ENCODE measurements around the gene ORC4. TPM values are rescaled to one million over a fixed set of nuclear protein-coding genes. Genes with fewer than 3 reads are reported as not detected.
"Not testable (repeated sequence)": the region's sequence is repeated elsewhere in the genome, so short reads cannot be mapped to it uniquely, and the experiment has no call there.

Gene ORC4
- total RNA-seq, 2 experiments from 2014 or later, result 23.0 to 26.8 TPM

- Mint-ChIP-seq H3K27ac (no peak overlapping the region), H3K4me3 (no peak overlapping the region), H3K27me3 (no peaks in the 10 kb centered on the region), H3K9me3 (ENCODE audit: low read depth) (peaks cover 22% of the 10 kb centered on the region), H3K4me1 (no peaks in the 10 kb centered on the region), H3K36me3 (peaks cover 49% of the 10 kb centered on the region)
- ATAC-seq, result no peak
- no peak for DNase-seq
- CTCF ChIA-PET, result no interaction called here
Measured at GRCh38 chr2:148006249-148007007, 14.1 kb downstream of the ORC4 start.

GRCh38 chr2:148002420-148002819 lies 18.1 kb downstream of the ORC4 start:
- H3K36me3 Mint-ChIP-seq, result peaks cover 47% of the 10 kb centered on the region
- H3K4me1 Mint-ChIP-seq, result peaks cover 11% of the 10 kb centered on the region
- DNase-seq, ATAC-seq, H3K27ac Mint-ChIP-seq, H3K4me3 Mint-ChIP-seq, H3K27me3 Mint-ChIP-seq, CTCF ChIA-PET: not testable (repeated sequence)
- H3K9me3 Mint-ChIP-seq (ENCODE audit: low read depth), result peaks cover 20% of the 10 kb centered on the region

- DNase-seq, result no peak
- CTCF ChIA-PET, result no interaction called here
- Mint-ChIP-seq H3K27me3 (no peaks in the 10 kb centered on the region), H3K9me3 (ENCODE audit: low read depth) (peaks cover 23% of the 10 kb centered on the region), H3K27ac (no peak overlapping the region), H3K36me3 (peaks cover 53% of the 10 kb centered on the region), H3K4me3 (no peak overlapping the region), H3K4me1 (peaks cover 11% of the 10 kb centered on the region)
- ATAC-seq, result no peak
Measured at GRCh38 chr2:148000095-148000494, 20.4 kb downstream of the ORC4 start.

- ATAC-seq (no peak), DNase-seq (no peak)
- Mint-ChIP-seq H3K4me1 (peaks cover 11% of the 10 kb centered on the region), H3K27ac (no peak overlapping the region), H3K9me3 (ENCODE audit: low read depth) (peaks cover 21% of the 10 kb centered on the region), H3K4me3 (no peak overlapping the region), H3K36me3 (peaks cover 52% of the 10 kb centered on the region), H3K27me3 (no peaks in the 10 kb centered on the region)
- CTCF ChIA-PET, result interaction anchor here (1.1 kb wide), 1 partner anchor 9 kb away, joined by 7 read pairs; no protein-coding TSS in a partner anchor
Measured at GRCh38 chr2:147999126-147999525, 21.4 kb downstream of the ORC4 start.

- peaks cover 11% of the 10 kb centered on the region for H3K4me1 Mint-ChIP-seq
- CTCF ChIA-PET, result interaction anchor here (1.1 kb wide), 1 partner anchor 8 kb away, joined by 7 read pairs; no protein-coding TSS in a partner anchor
Measured at GRCh38 chr2:147998203-147998602, 22.3 kb downstream of the ORC4 start.

GRCh38 chr2:147996828-147997227 lies 23.7 kb downstream of the ORC4 start:
- DNase-seq (no peak), ATAC-seq (no peak)
- Mint-ChIP-seq H3K9me3 (ENCODE audit: low read depth) (peaks cover 10% of the 10 kb centered on the region), H3K4me1 (peaks cover 18% of the 10 kb centered on the region), H3K4me3 (no peak overlapping the region), H3K27ac (no peak overlapping the region), H3K27me3 (no peaks in the 10 kb centered on the region), H3K36me3 (peaks cover 35% of the 10 kb centered on the region)
- CTCF ChIA-PET, result no interaction called here

More at GRCh38 chr2:147998203-147998602, 22.3 kb downstream of the ORC4 start:
- peaks cover 21% of the 10 kb centered on the region for H3K9me3 Mint-ChIP-seq (ENCODE audit: low read depth)
- no peak for DNase-seq
- no peak overlapping the region for H3K4me3 Mint-ChIP-seq
- no peaks in the 10 kb centered on the region for H3K27me3 Mint-ChIP-seq
- H3K27ac Mint-ChIP-seq, result no peak overlapping the region
- no peak for ATAC-seq
- H3K36me3 Mint-ChIP-seq, result peaks cover 47% of the 10 kb centered on the region

- Mint-ChIP-seq H3K4me1 (peaks cover 14% of the 10 kb centered on the region), H3K36me3 (peaks cover 25% of the 10 kb centered on the region)
- H3K27ac Mint-ChIP-seq; ATAC-seq; H3K27me3 Mint-ChIP-seq; H3K4me3 Mint-ChIP-seq; H3K9me3 Mint-ChIP-seq (ENCODE audit: low read depth); CTCF ChIA-PET; DNase-seq: not testable (repeated sequence)
Measured at GRCh38 chr2:147994965-147995364, 25.6 kb downstream of the ORC4 start.

- DNase-seq (no peak), ATAC-seq (no peak)
Measured at GRCh38 chr2:147989809-147990403, 30.6 kb downstream of the ORC4 start.

GRCh38 chr2:147989102-147989501 lies 31.4 kb downstream of the ORC4 start:
- peaks cover 7% of the 10 kb centered on the region for H3K4me1 Mint-ChIP-seq
- no peak overlapping the region for H3K27ac Mint-ChIP-seq
- peaks cover under 1% of the 10 kb centered on the region for H3K36me3 Mint-ChIP-seq
- no peak for ATAC-seq
- DNase-seq, result no peak
- H3K27me3 Mint-ChIP-seq, result no peaks in the 10 kb centered on the region
- no peaks in the 10 kb centered on the region for H3K9me3 Mint-ChIP-seq (ENCODE audit: low read depth)
- CTCF ChIA-PET, result interaction anchor here (0.6 to 3.7 kb wide), 15 partner anchors 8 to 1002 kb away, joined by 3 to 43 read pairs (median 4); partner anchors contain the start of genes MBD5 and ORC4
- no peak overlapping the region for H3K4me3 Mint-ChIP-seq

More at GRCh38 chr2:147989809-147990403, 30.6 kb downstream of the ORC4 start:
- peaks cover 5% of the 10 kb centered on the region for H3K36me3 Mint-ChIP-seq
- H3K9me3 Mint-ChIP-seq (ENCODE audit: low read depth), result no peaks in the 10 kb centered on the region
- no peaks in the 10 kb centered on the region for H3K27me3 Mint-ChIP-seq
- peaks cover 7% of the 10 kb centered on the region for H3K4me1 Mint-ChIP-seq
- CTCF ChIA-PET, result interaction anchor here (0.6 to 3.7 kb wide), 18 partner anchors 9 to 1002 kb away, joined by 3 to 43 read pairs (median 4); partner anchors contain the start of genes MBD5 and ORC4
- H3K4me3 Mint-ChIP-seq, result no peak overlapping the region
- H3K27ac Mint-ChIP-seq, result no peak overlapping the region

- H3K4me3 Mint-ChIP-seq, result no peak overlapping the region
- DNase-seq (no peak), ATAC-seq (no peak)
- H3K27ac Mint-ChIP-seq, result no peak overlapping the region
- CTCF ChIA-PET, result interaction anchor here (1.0 kb wide), 1 partner anchor 9 kb away, joined by 3 read pairs; no protein-coding TSS in a partner anchor
- no peaks in the 10 kb centered on the region for H3K27me3 Mint-ChIP-seq
- peaks cover 20% of the 10 kb centered on the region for H3K36me3 Mint-ChIP-seq
- peaks cover 3% of the 10 kb centered on the region for H3K4me1 Mint-ChIP-seq
- peaks cover 3% of the 10 kb centered on the region for H3K9me3 Mint-ChIP-seq (ENCODE audit: low read depth)
Measured at GRCh38 chr2:147980940-147981528, 39.5 kb downstream of the ORC4 start.

- Mint-ChIP-seq H3K4me3 (no peak overlapping the region), H3K27me3 (no peaks in the 10 kb centered on the region), H3K9me3 (ENCODE audit: low read depth) (peaks cover 3% of the 10 kb centered on the region), H3K4me1 (peaks cover 3% of the 10 kb centered on the region), H3K36me3 (peaks cover 20% of the 10 kb centered on the region), H3K27ac (no peak overlapping the region)
- ATAC-seq (no peak), DNase-seq (no peak)
- CTCF ChIA-PET, result no interaction called here
Measured at GRCh38 chr2:147977679-147978078, 42.9 kb downstream of the ORC4 start.

GRCh38 chr2:147976102-147976501 lies 44.4 kb downstream of the ORC4 start:
- CTCF ChIA-PET, result no interaction called here
- peaks cover 20% of the 10 kb centered on the region for H3K36me3 Mint-ChIP-seq
- no peak for DNase-seq
- H3K4me1 Mint-ChIP-seq, result peaks cover 3% of the 10 kb centered on the region
- no peak overlapping the region for H3K4me3 Mint-ChIP-seq
- no peaks in the 10 kb centered on the region for H3K27me3 Mint-ChIP-seq
- H3K9me3 Mint-ChIP-seq (ENCODE audit: low read depth), result peaks cover 3% of the 10 kb centered on the region
- no peak overlapping the region for H3K27ac Mint-ChIP-seq
- ATAC-seq, result no peak

GRCh38 chr2:147968571-147968970 lies 52.0 kb downstream of the ORC4 start:
- Mint-ChIP-seq H3K9me3 (ENCODE audit: low read depth) (peaks cover 21% of the 10 kb centered on the region), H3K4me1 (no peaks in the 10 kb centered on the region), H3K36me3 (peaks cover 54% of the 10 kb centered on the region), H3K27ac (no peak overlapping the region), H3K27me3 (no peaks in the 10 kb centered on the region), H3K4me3 (no peak overlapping the region)
- CTCF ChIA-PET, result no interaction called here
- ATAC-seq (no peak), DNase-seq (no peak)
